ENCODE measurements around the gene ADGRE3. TPM values are rescaled to one million over a fixed set of nuclear protein-coding genes. Genes with fewer than 3 reads are reported as not detected.

ADGRE3 gene
- total RNA-seq, 1 experiment from 2014 or later = not detected

GRCh38 chr19:14699641-14700040 lies 25.0 kb upstream of the ADGRE3 start:
- Histone ChIP-seq H4K8ac (replicated peaks; ENCODE audit: insufficient read length, low read depth, low read length) (no peak overlapping the region), H4K5ac (ENCODE audit: insufficient read length, low read depth, low read length) (no peak overlapping the region), H2BK5ac (ENCODE audit: insufficient read length, low read length) (no peak overlapping the region), H3K14ac (ENCODE audit: insufficient read depth, low read length) (no peak overlapping the region), H3K79me2 (ENCODE audit: insufficient read depth, low read length) (no peaks in the 10 kb centered on the region), H3K79me1 (ENCODE audit: insufficient read depth, low read depth, low read length, poor library complexity, severe bottlenecking) (no peaks in the 10 kb centered on the region), H3K23me2 (ENCODE audit: insufficient read length, low read depth, low read length, poor library complexity, severe bottlenecking) (no peaks in the 10 kb centered on the region), H3K56ac (ENCODE audit: insufficient read length, low read depth, low read length) (no peak overlapping the region), H2BK12ac (ENCODE audit: insufficient read length, low read depth, low read length) (no peak overlapping the region), H3K9ac (ENCODE audit: extremely low read depth, insufficient read length, low read length) (no peak overlapping the region), H4K91ac (ENCODE audit: insufficient read length, low read depth, low read length) (no peak overlapping the region), H3K27me3 (ENCODE audit: insufficient read depth, low read length) (no peaks in the 10 kb centered on the region), H3K23ac (ENCODE audit: insufficient read length, low read depth, low read length) (no peak overlapping the region), H3K4ac (ENCODE audit: low read depth, low read length) (no peak overlapping the region), H3K4me1 (ENCODE audit: insufficient read depth, low read length) (no peaks in the 10 kb centered on the region), H3K9me3 (ENCODE audit: control insufficient read depth, low read depth, low read length) (no peaks in the 10 kb centered on the region), H2BK20ac (ENCODE audit: low read depth, low read length, poor library complexity, severe bottlenecking) (no peak overlapping the region), H2BK120ac (ENCODE audit: low read depth, low read length, poor library complexity, severe bottlenecking) (no peak overlapping the region), H3T11ph (ENCODE audit: low read length) (no peak overlapping the region), H3K27ac (ENCODE audit: insufficient read length, low read depth, low read length) (no peak overlapping the region), H4K20me1 (ENCODE audit: control insufficient read depth, insufficient read depth, insufficient read length) (no peaks in the 10 kb centered on the region), H3K18ac (ENCODE audit: insufficient read length, low read depth, low read length) (no peak overlapping the region), H2AK5ac (ENCODE audit: insufficient read length, low read length) (no peak overlapping the region), H2AFZ (ENCODE audit: low read length) (no peak overlapping the region), H2BK15ac (ENCODE audit: low read depth, low read length) (no peak overlapping the region), H3K4me2 (ENCODE audit: insufficient read depth, insufficient read length, low read length) (no peak overlapping the region)
- Mint-ChIP-seq H3K4me1 (no peaks in the 10 kb centered on the region), H3K9me3 (peaks cover 16 to 17% of the 10 kb centered on the region in 2 experiments), H3K27me3 (ENCODE audit: low read depth) (no peaks in the 10 kb centered on the region), H3K4me3 (no peak overlapping the region), H3K27ac (no peak overlapping the region), H3K36me3 (ENCODE audit: insufficient read depth in 1 of 3, low read depth in 3 of 3) (peaks cover 52 to 79% (median 69%) of the 10 kb centered on the region in 3 experiments)
- TF ChIP-seq CTCF (conservative IDR thresholded peaks at IDR 0.05) = no peak
- WGBS (ENCODE audit: extremely low coverage, insufficient read length, low lambda C conversion rate) = no CpG with 5 or more reads among the region's 8 CpGs
- no peak for DNase-seq

Measured in H9 (cell line).